Measurements from ENCODE around the gene CBR1. TPM values are rescaled to one million over a fixed set of nuclear protein-coding genes. Genes with fewer than 3 reads are reported as not detected.

The CBR1 gene
- total RNA-seq, 1 donor from 2014 or later = 20.1 TPM

DNA sequence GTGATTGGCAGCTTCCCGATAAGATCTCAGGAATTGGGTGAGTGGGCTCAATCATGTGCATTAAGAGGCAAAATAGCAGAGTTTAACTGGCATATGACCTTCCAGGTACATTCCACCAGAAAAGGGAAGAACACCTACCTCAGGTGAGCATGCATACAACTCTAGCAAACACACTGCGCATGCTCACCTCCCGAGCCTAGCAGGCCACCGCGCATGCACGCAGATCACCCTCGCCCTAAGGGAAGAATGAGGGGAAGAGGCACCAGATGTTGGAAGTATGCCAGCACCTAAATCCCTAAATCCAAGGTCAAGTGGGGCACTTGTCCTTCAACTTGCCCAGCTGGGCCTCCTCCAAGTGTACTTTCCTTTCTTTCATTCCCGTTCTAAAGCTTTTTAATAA, 41.4 kb downstream of the CBR1 start:
- H3K4me3 Mint-ChIP-seq = no peak overlapping the region
- no peaks in the 10 kb centered on the region for H3K36me3 Mint-ChIP-seq
- H3K4me1 Mint-ChIP-seq (ENCODE audit: unreplicated experiment) = peaks cover 13% of the 10 kb centered on the region
- no peak overlapping the region for H3K27ac Mint-ChIP-seq
- DNase-seq (ENCODE audit: extremely low spot score, unreplicated experiment) = no peak
- peaks cover 12% of the 10 kb centered on the region for H3K27me3 Mint-ChIP-seq
- H3K9me3 Mint-ChIP-seq = no peaks in the 10 kb centered on the region
- no peak for TF ChIP-seq CTCF (conservative IDR thresholded peaks at IDR 0.05)

- H3K9me3 Mint-ChIP-seq = peaks cover 5% of the 10 kb centered on the region
- H3K27me3 Mint-ChIP-seq = peaks cover 2% of the 10 kb centered on the region
- H3K27ac Mint-ChIP-seq = peak overlapping the region; percentile 1
- H3K4me1 Mint-ChIP-seq (ENCODE audit: unreplicated experiment) = peaks cover 8% of the 10 kb centered on the region
- no peaks in the 10 kb centered on the region for H3K36me3 Mint-ChIP-seq
- no peak for DNase-seq (ENCODE audit: extremely low spot score, unreplicated experiment)
- TF ChIP-seq CTCF (conservative IDR thresholded peaks at IDR 0.05) = no peak
- peak overlapping the region; percentile 23 for H3K4me3 Mint-ChIP-seq
Measured at GRCh38 chr21:36113647-36114428, 44.0 kb downstream of the CBR1 start.

GRCh38 chr21:36115138-36115730, 45.4 kb downstream of the CBR1 start:
- H3K4me1 Mint-ChIP-seq (ENCODE audit: unreplicated experiment) = peaks cover 8% of the 10 kb centered on the region

DNA sequence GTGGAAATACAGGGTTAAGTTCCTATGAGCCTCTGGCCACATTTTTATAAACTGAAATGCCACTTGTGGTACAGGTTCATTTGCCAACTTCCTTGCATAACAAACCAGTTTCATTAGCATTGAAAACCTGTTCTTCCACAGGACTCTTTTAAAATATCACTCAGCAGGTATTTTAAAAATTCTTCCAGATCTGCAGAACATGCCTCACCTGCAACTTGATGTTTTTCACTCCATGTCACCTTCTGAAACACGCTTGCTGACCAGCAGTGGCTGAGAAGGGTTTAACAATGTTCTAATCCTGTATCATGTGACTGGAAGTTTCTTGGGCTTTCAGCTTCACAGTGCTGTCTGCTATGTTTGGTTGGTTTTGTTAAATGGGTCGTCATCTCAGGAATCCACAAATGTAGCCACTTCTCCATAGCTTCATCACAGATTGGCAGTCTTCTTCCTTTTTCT, 47.5 kb downstream of the CBR1 start:
- no peak for TF ChIP-seq CTCF (conservative IDR thresholded peaks at IDR 0.05)
- Mint-ChIP-seq H3K9me3 (peaks cover 5% of the 10 kb centered on the region), H3K36me3 (no peaks in the 10 kb centered on the region), H3K4me3 (no peak overlapping the region), H3K27ac (peak overlapping the region; percentile 21), H3K27me3 (peaks cover 2% of the 10 kb centered on the region), H3K4me1 (ENCODE audit: unreplicated experiment) (peaks cover 7% of the 10 kb centered on the region)
- DNase-seq (ENCODE audit: extremely low spot score, unreplicated experiment) = no peak

More at GRCh38 chr21:36115138-36115730, 45.4 kb downstream of the CBR1 start:
- Mint-ChIP-seq H3K4me3 (no peak overlapping the region), H3K27me3 (peaks cover 2% of the 10 kb centered on the region), H3K9me3 (peaks cover 5% of the 10 kb centered on the region), H3K27ac (no peak overlapping the region), H3K36me3 (no peaks in the 10 kb centered on the region)
- TF ChIP-seq CTCF (conservative IDR thresholded peaks at IDR 0.05) = no peak
- DNase-seq (ENCODE audit: extremely low spot score, unreplicated experiment) = no peak

GRCh38 chr21:36120304-36120888, 50.6 kb downstream of the CBR1 start:
- no peak for DNase-seq (ENCODE audit: extremely low spot score, unreplicated experiment)
- Mint-ChIP-seq H3K9me3 (peaks cover 5% of the 10 kb centered on the region), H3K36me3 (no peaks in the 10 kb centered on the region), H3K4me3 (no peak overlapping the region), H3K27ac (no peak overlapping the region), H3K27me3 (no peaks in the 10 kb centered on the region), H3K4me1 (ENCODE audit: unreplicated experiment) (peaks cover 1% of the 10 kb centered on the region)
- TF ChIP-seq CTCF (conservative IDR thresholded peaks at IDR 0.05) = no peak

Other genes starting within 250 kb of the CBR1 start
- 16.7 and 26.4 TPM in 2 replicates for gene SETD4, start 9.5 kb upstream of the CBR1 start, total RNA-seq (ENCODE audit: low replicate concordance)
- gene CBR3, start 65.1 kb downstream of the CBR1 start, total RNA-seq (ENCODE audit: low replicate concordance) = 1.0 and 1.6 TPM in 2 replicates
- gene DOP1B, start 86.8 kb downstream of the CBR1 start, total RNA-seq (ENCODE audit: low replicate concordance) = 26.5 and 29.9 TPM in 2 replicates